H9 (cell line): Measurements from ENCODE around the gene GPALPP1. TPM values are rescaled to one million over a fixed set of nuclear protein-coding genes. Genes with fewer than 3 reads are reported as not detected.
A peak's percentile ranks its signal among the peaks of the same experiment; 100 is the strongest.

ENCODE experiments used
- DNase-seq: peaks from one replicate; pipeline ENCODE4 v3.0.0-alpha.2; 2017
- H2AFZ ChIP-seq: one replicate; pipeline ENCODE4 v1.6.1; 2013; ENCODE audit warnings: mild to moderate bottlenecking, low read length, control low read depth, moderate library complexity
- H2AK5ac ChIP-seq: 2 replicates; pipeline ENCODE4 v1.6.1; 2013; ENCODE audit warnings: low read length, control low read depth, mixed read lengths; ENCODE audit not compliant: insufficient read length
- H2BK120ac ChIP-seq: one replicate; pipeline ENCODE4 v1.6.1; 2013; ENCODE audit warnings: low read depth, mild to moderate bottlenecking, low read length, control low read depth, inconsistent platforms; ENCODE audit not compliant: poor library complexity, severe bottlenecking
- H2BK12ac ChIP-seq: 2 replicates; pipeline ENCODE4 v1.6.1; 2013; ENCODE audit warnings: low read length, control low read depth, mixed read lengths, low read depth; ENCODE audit not compliant: insufficient read length
- H2BK15ac ChIP-seq: 2 replicates; pipeline ENCODE4 v1.6.1; 2013; ENCODE audit warnings: low read depth, low read length, control low read depth
- H2BK20ac ChIP-seq: one replicate; pipeline ENCODE4 v1.6.1; 2013; ENCODE audit warnings: low read depth, mild to moderate bottlenecking, low read length, control low read depth, inconsistent platforms; ENCODE audit not compliant: poor library complexity, severe bottlenecking
- H2BK5ac ChIP-seq: 2 replicates; pipeline ENCODE4 v1.6.1; 2013; ENCODE audit warnings: low read length, control low read depth, mixed read lengths; ENCODE audit not compliant: insufficient read length
- H3K14ac ChIP-seq: 2 replicates; pipeline ENCODE4 v1.6.1; 2013; ENCODE audit warnings: low read length, control low read depth; ENCODE audit not compliant: insufficient read depth
- H3K18ac ChIP-seq: 2 replicates; pipeline ENCODE4 v1.6.1; 2013; ENCODE audit warnings: low read depth, mild to moderate bottlenecking, mixed read lengths, low read length, control low read depth; ENCODE audit not compliant: insufficient read length
- H3K23ac ChIP-seq: 2 replicates; pipeline ENCODE4 v1.6.1; 2013; ENCODE audit warnings: low read length, control low read depth, mixed read lengths, low read depth; ENCODE audit not compliant: insufficient read length
- H3K23me2 ChIP-seq: 2 replicates; pipeline ENCODE4 v1.6.1; 2013; ENCODE audit warnings: low read depth, mild to moderate bottlenecking, mixed read lengths, low read length, control low read depth; ENCODE audit not compliant: insufficient read length, poor library complexity, severe bottlenecking
- H3K27ac ChIP-seq: 2 replicates; pipeline ENCODE4 v1.5.1; 2013; ENCODE audit warnings: low read length, control low read depth, mixed read lengths, low read depth; ENCODE audit not compliant: insufficient read length
- H3K27me3 ChIP-seq: 2 replicates; pipeline ENCODE4 v1.6.1; 2013; ENCODE audit warnings: low read length, control low read depth, inconsistent platforms; ENCODE audit not compliant: insufficient read depth
- H3K4ac ChIP-seq: 2 replicates; pipeline ENCODE4 v1.6.1; 2013; ENCODE audit warnings: low read depth, mild to moderate bottlenecking, control low read depth, inconsistent platforms, low read length, moderate library complexity
- H3K4me1 ChIP-seq: 2 replicates; pipeline ENCODE4 v1.6.1; 2013; ENCODE audit warnings: low read length, control low read depth, inconsistent platforms; ENCODE audit not compliant: insufficient read depth
- H3K4me2 ChIP-seq: 2 replicates; pipeline ENCODE4 v1.6.1; 2013; ENCODE audit warnings: low read length, control low read depth, mixed read lengths; ENCODE audit not compliant: insufficient read length, insufficient read depth
- H3K56ac ChIP-seq: 2 replicates; pipeline ENCODE4 v1.6.1; 2013; ENCODE audit warnings: low read depth, mild to moderate bottlenecking, mixed read lengths, low read length, control low read depth; ENCODE audit not compliant: insufficient read length
- H3K79me1 ChIP-seq: 2 replicates; pipeline ENCODE4 v1.6.1; 2013; ENCODE audit warnings: low read depth, mild to moderate bottlenecking, moderate library complexity, low read length, control low read depth, inconsistent platforms; ENCODE audit not compliant: insufficient read depth, poor library complexity, severe bottlenecking
- H3K79me2 ChIP-seq: 2 replicates; pipeline ENCODE4 v1.6.1; 2013; ENCODE audit warnings: low read length, control low read depth, inconsistent platforms; ENCODE audit not compliant: insufficient read depth
- H3K9ac ChIP-seq: 2 replicates; pipeline ENCODE4 v1.6.1; 2013; ENCODE audit warnings: low read length, control low read depth, mixed read lengths; ENCODE audit not compliant: insufficient read length; ENCODE audit errors: extremely low read depth
- H3K9me3 ChIP-seq: one replicate; pipeline ENCODE4 v1.6.1; 2013; ENCODE audit warnings: low read depth, low read length, inconsistent platforms; ENCODE audit not compliant: control insufficient read depth
- H3T11ph ChIP-seq: one replicate; pipeline ENCODE4 v1.6.1; 2013; ENCODE audit warnings: mild to moderate bottlenecking, low read length, control low read depth, inconsistent platforms
- H4K20me1 ChIP-seq: one replicate; pipeline ENCODE4 v1.6.1; 2013; ENCODE audit not compliant: control insufficient read depth, insufficient read length, insufficient read depth
- H4K5ac ChIP-seq: 2 replicates; pipeline ENCODE4 v1.6.1; 2013; ENCODE audit warnings: low read depth, mild to moderate bottlenecking, mixed read lengths, low read length, control low read depth; ENCODE audit not compliant: insufficient read length
- H4K8ac ChIP-seq: replicated peaks from 2 replicates; pipeline ENCODE4 v1.6.1; 2013; ENCODE audit warnings: low read length, control low read depth, mixed read lengths, low read depth; ENCODE audit not compliant: insufficient read length
- H4K91ac ChIP-seq: 2 replicates; pipeline ENCODE4 v1.6.1; 2013; ENCODE audit warnings: low read depth, mild to moderate bottlenecking, moderate library complexity, mixed read lengths, low read length, control low read depth; ENCODE audit not compliant: insufficient read length
- H3K27ac Mint-ChIP-seq, 3 experiments: 2 replicates in 2 of 3; 3 replicates in 1 of 3; pipeline ENCODE4 v1.8.0; 2020 to 2021; ENCODE audit warnings: mixed read lengths in 3 of 3, mild to moderate bottlenecking in 1 of 3, moderate library complexity in 1 of 3
- H3K27me3 Mint-ChIP-seq: 2 replicates; pipeline ENCODE4 v1.8.0; 2021; ENCODE audit warnings: low read depth, mild to moderate bottlenecking, moderate library complexity, mixed read lengths
- H3K36me3 Mint-ChIP-seq, 3 experiments: 2 replicates in 2 of 3; 3 replicates in 1 of 3; pipeline ENCODE4 v1.8.0; 2020 to 2021; ENCODE audit warnings: low read depth in 3 of 3, mixed read lengths in 3 of 3; ENCODE audit not compliant: insufficient read depth in 1 of 3
- H3K4me1 Mint-ChIP-seq, 2 experiments: 2 replicates each; pipeline ENCODE4 v1.8.0; 2020; ENCODE audit warnings: mixed read lengths in 2 of 2
- H3K4me3 Mint-ChIP-seq, 2 experiments: 2 replicates in 1 of 2; 3 replicates in 1 of 2; pipeline ENCODE4 v1.8.0; 2020 to 2021; ENCODE audit warnings: mild to moderate bottlenecking in 2 of 2, mixed read lengths in 2 of 2, moderate library complexity in 1 of 2
- H3K9me3 Mint-ChIP-seq, 2 experiments: 2 replicates in 1 of 2; 3 replicates in 1 of 2; pipeline ENCODE4 v1.8.0; 2020; ENCODE audit warnings: mild to moderate bottlenecking in 2 of 2, mixed read lengths in 2 of 2, moderate library complexity in 1 of 2
- WGBS: extraction: QIAGEN DNeasy Blood & Tissue Kit; methylation state at CpG from one replicate; pipeline ENCODE4 v1.1.7; 2013; ENCODE audit warnings: missing lambda C conversion rate, low lambda C conversion rate, mixed read lengths; ENCODE audit not compliant: insufficient read length; ENCODE audit errors: extremely low coverage; 5-methylcytosine and 5-hydroxymethylcytosine counted together
- total RNA-seq: library from RNA; stranded (reverse); gene quantifications from 2 replicates; pipeline ENCODE4 v1.2.1, GENCODE V29; 2021
- TF ChIP-seq, protein P1 (sequence below): fragments of 200-600 bp; sonication (generic); conservative IDR thresholded peaks from 3 replicates; pipeline ENCODE4 v1.8.0; 2021; ENCODE audit warnings: antibody characterized with exemption, mild to moderate bottlenecking

GPALPP1 gene
- total RNA-seq, 1 experiment from 2014 or later, result 21.9 TPM

DNA sequence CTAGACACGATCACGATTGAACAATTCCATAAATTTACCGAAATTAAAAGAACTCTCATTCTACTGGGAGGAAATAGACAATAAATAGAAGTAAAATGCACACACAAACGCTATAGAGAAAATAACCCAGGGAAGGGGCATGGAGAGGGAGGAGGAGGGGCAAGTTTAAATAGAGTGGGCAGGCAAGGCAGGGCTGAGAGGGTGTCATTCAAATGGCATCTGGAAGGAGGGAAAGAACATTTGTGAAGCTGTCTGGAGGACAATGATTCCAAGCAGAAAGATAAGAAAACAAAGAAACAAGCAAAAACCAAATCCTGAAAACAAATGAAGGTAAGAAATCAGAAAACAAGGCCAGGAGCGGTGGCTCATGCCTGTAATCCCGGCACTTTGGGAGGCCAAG lies 85.4 kb downstream of the GPALPP1 start:
- H2AK5ac ChIP-seq, result no peak overlapping the region
- no peaks in the 10 kb centered on the region for H3K27me3 Mint-ChIP-seq
- no CpG with 5 or more reads among the region's 6 CpGs for WGBS
- H4K91ac ChIP-seq, result no peak overlapping the region
- H3K4me2 ChIP-seq, result no peak overlapping the region
- no peak overlapping the region for H3K4me3 Mint-ChIP-seq
- H2BK12ac ChIP-seq, result no peak overlapping the region
- H3K4me1 Mint-ChIP-seq, result peaks cover 8 to 11% of the 10 kb centered on the region in 2 experiments
- H3K9me3 ChIP-seq, result no peaks in the 10 kb centered on the region
- H3K36me3 Mint-ChIP-seq, result no peaks in the 10 kb centered on the region
- no peaks in the 10 kb centered on the region for H3K9me3 Mint-ChIP-seq
- H3K4ac ChIP-seq, result no peak overlapping the region
- TF ChIP-seq, protein P1, sequence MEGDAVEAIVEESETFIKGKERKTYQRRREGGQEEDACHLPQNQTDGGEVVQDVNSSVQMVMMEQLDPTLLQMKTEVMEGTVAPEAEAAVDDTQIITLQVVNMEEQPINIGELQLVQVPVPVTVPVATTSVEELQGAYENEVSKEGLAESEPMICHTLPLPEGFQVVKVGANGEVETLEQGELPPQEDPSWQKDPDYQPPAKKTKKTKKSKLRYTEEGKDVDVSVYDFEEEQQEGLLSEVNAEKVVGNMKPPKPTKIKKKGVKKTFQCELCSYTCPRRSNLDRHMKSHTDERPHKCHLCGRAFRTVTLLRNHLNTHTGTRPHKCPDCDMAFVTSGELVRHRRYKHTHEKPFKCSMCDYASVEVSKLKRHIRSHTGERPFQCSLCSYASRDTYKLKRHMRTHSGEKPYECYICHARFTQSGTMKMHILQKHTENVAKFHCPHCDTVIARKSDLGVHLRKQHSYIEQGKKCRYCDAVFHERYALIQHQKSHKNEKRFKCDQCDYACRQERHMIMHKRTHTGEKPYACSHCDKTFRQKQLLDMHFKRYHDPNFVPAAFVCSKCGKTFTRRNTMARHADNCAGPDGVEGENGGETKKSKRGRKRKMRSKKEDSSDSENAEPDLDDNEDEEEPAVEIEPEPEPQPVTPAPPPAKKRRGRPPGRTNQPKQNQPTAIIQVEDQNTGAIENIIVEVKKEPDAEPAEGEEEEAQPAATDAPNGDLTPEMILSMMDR, result no peak
- no peak overlapping the region for H2AFZ ChIP-seq
- H3K27me3 ChIP-seq, result no peaks in the 10 kb centered on the region
- H3K56ac ChIP-seq, result no peak overlapping the region
- no peak overlapping the region for H3K27ac ChIP-seq
- no peak overlapping the region for H2BK20ac ChIP-seq
- H3K14ac ChIP-seq, result no peak overlapping the region
- no peak overlapping the region for H2BK120ac ChIP-seq
- H3K9ac ChIP-seq, result no peak overlapping the region
- no peaks in the 10 kb centered on the region for H3K79me1 ChIP-seq
- H4K5ac ChIP-seq, result no peak overlapping the region
- no peak overlapping the region for H2BK5ac ChIP-seq
- no peak overlapping the region for H3K18ac ChIP-seq
- no peak overlapping the region for H3T11ph ChIP-seq
- no peak overlapping the region for H4K8ac ChIP-seq
- no peaks in the 10 kb centered on the region for H3K4me1 ChIP-seq
- H2BK15ac ChIP-seq, result no peak overlapping the region
- H4K20me1 ChIP-seq, result no peaks in the 10 kb centered on the region
- H3K23ac ChIP-seq, result no peak overlapping the region
- DNase-seq, result no peak
- no peaks in the 10 kb centered on the region for H3K79me2 ChIP-seq
- peak overlapping the region in 2 of 3 experiments; percentile 2 to 8; a peak in 2 of 7 replicates for H3K27ac Mint-ChIP-seq
- no peaks in the 10 kb centered on the region for H3K23me2 ChIP-seq
